Sciatic nerve (tissue), 2 donors: ENCODE measurements around the gene PAPOLG. TPM values are rescaled to one million over a fixed set of nuclear protein-coding genes. Genes with fewer than 3 reads are reported as not detected.
"Not testable (repeated sequence)": the region's sequence is repeated elsewhere in the genome, so short reads cannot be mapped to it uniquely, and the experiment has no call there.

Source experiments
- ATAC-seq: fragments of 200-7000 bp; cut with Tn5 transposase; one replicate; pipeline ENCODE4 v1.9.1; 2020; ENCODE audit warnings: mild to moderate bottlenecking, moderate library complexity
- DNase-seq: peaks from one replicate; pipeline ENCODE4 v3.0.0-alpha.2; 2020; ENCODE audit warnings: low spot score
- intact Hi-C: fragments of 100-400 bp; cut with DNase I; formaldehyde crosslinking; loops from one replicate; pipeline ENCODE4 v1.14.2; 2022
- total RNA-seq: library from RNA; stranded (reverse); fragmentation: NEBNext Ultra II Directional; extraction: Animal tissue kit (Norgen Biotek cat#: 25700); gene quantifications from one replicate; pipeline ENCODE4 v1.2.1, GENCODE V29; 2021
- donor health status: DM: no; HTN: no; CAD: no.
- donor health status: DM: no; HTN: no; CAD: no.

The PAPOLG gene
- total RNA-seq, 1 donor from 2014 or later, result 16.2 TPM

- intact Hi-C loops, result no loop called here
- ATAC-seq (no peak), DNase-seq (no peak)
These were observed 8.9 kb downstream of the PAPOLG start for GRCh38 chr2:60764736-60765534.

GRCh38 chr2:60766283-60766682 lies 10.2 kb downstream of the PAPOLG start:
- ATAC-seq, result no peak
- DNase-seq, result no peak
- intact Hi-C loops, result no loop called here

GRCh38 chr2:60771508-60771907 lies 15.4 kb downstream of the PAPOLG start:
- intact Hi-C loops, result loop anchor here (5.0 kb wide), 1 partner anchor 194 kb away; no protein-coding TSS in a partner anchor
- DNase-seq (no peak), ATAC-seq (no peak)

- DNase-seq, result no peak
- intact Hi-C loops, result no loop called here
These were observed 19.1 kb downstream of the PAPOLG start for GRCh38 chr2:60775048-60775639.

GRCh38 chr2:60778352-60778751 lies 22.3 kb downstream of the PAPOLG start:
- intact Hi-C loops, result no loop called here
- ATAC-seq, result no peak
- no peak for DNase-seq

More at GRCh38 chr2:60775048-60775639, 19.1 kb downstream of the PAPOLG start:
- no peak for ATAC-seq

GRCh38 chr2:60779426-60779825 lies 23.4 kb downstream of the PAPOLG start:
- ATAC-seq, result no peak
- intact Hi-C loops, result no loop called here
- DNase-seq, result no peak

- intact Hi-C loops, result no loop called here
- ATAC-seq, result peak; percentile 24
- DNase-seq, result no peak
These were observed 24.7 kb downstream of the PAPOLG start for GRCh38 chr2:60780721-60781120.

- ATAC-seq (no peak), DNase-seq (no peak)
- intact Hi-C loops, result no loop called here
These were observed 37.1 kb downstream of the PAPOLG start for GRCh38 chr2:60793169-60793568.

GRCh38 chr2:60794271-60794863 lies 38.3 kb downstream of the PAPOLG start:
- DNase-seq (no peak), ATAC-seq (no peak)
- intact Hi-C loops, result no loop called here

GRCh38 chr2:60796573-60797509 lies 40.8 kb downstream of the PAPOLG start:
- ATAC-seq (peak; percentile 68), DNase-seq (no peak)
- intact Hi-C loops, result no loop called here

GRCh38 chr2:60804473-60804872 lies 48.4 kb downstream of the PAPOLG start:
- intact Hi-C loops, result no loop called here
- ATAC-seq (no peak), DNase-seq (no peak)

- no peak for DNase-seq
- intact Hi-C loops, result no loop called here
- ATAC-seq, result no peak
These were observed 50.5 kb downstream of the PAPOLG start for GRCh38 chr2:60806595-60806987.

GRCh38 chr2:60806988-60807681 lies 51.1 kb downstream of the PAPOLG start:
- ATAC-seq, result peak; percentile 35
- no peak for DNase-seq
- intact Hi-C loops, result no loop called here

- no peak for DNase-seq
- intact Hi-C loops, result no loop called here
- no peak for ATAC-seq
These were observed 52.3 kb downstream of the PAPOLG start for GRCh38 chr2:60808330-60808801.

- no peak for ATAC-seq
- intact Hi-C loops, result no loop called here
- DNase-seq, result no peak
These were observed 55.7 kb downstream of the PAPOLG start for GRCh38 chr2:60811491-60812375.

GRCh38 chr2:60817191-60817590 lies 61.1 kb downstream of the PAPOLG start:
- ATAC-seq, intact Hi-C loops, DNase-seq: not testable (repeated sequence)

GRCh38 chr2:60818272-60818671 lies 62.2 kb downstream of the PAPOLG start:
- DNase-seq, result no peak
- intact Hi-C loops, result no loop called here

More at GRCh38 chr2:60818272-60818671, 62.2 kb downstream of the PAPOLG start:
- no peak for ATAC-seq
